Neutrophil (primary cell): ENCODE results near the gene CAPN2.

Source experiments
- H3K27ac ChIP-seq: fragments of 200-600 bp; sonication (generic); 2 replicates; pipeline ENCODE4 v1.5.1; 2016; ENCODE audit warnings: mild to moderate bottlenecking, moderate library complexity
- H3K27me3 ChIP-seq: fragments of 200-600 bp; sonication (generic); 2 replicates; pipeline ENCODE4 v1.6.0; 2016; ENCODE audit warnings: mild to moderate bottlenecking
- H3K36me3 ChIP-seq: fragments of 200-600 bp; sonication (generic); 2 replicates; pipeline ENCODE4 v1.5.1; 2017
- H3K4me1 ChIP-seq, 2 experiments: fragments of 200-600 bp in 1 of 2; sonication (generic) in 1 of 2; 1 replicate in 1 of 2; 2 replicates in 1 of 2; pipeline versions ENCODE4 v1.5.1 to v1.6.1; 2013 to 2016; ENCODE audit warnings: low read depth in 1 of 2, low read length in 1 of 2, mild to moderate bottlenecking in 1 of 2, moderate library complexity in 1 of 2; ENCODE audit not compliant: control insufficient read depth in 1 of 2, insufficient read depth in 1 of 2
- H3K4me3 ChIP-seq, 2 experiments: fragments of 200-600 bp in 1 of 2; sonication (generic) in 1 of 2; 1 replicate in 1 of 2; 2 replicates in 1 of 2; pipeline ENCODE4 v1.5.1; 2013 to 2016; ENCODE audit warnings: low read depth in 1 of 2, low read length in 1 of 2, mild to moderate bottlenecking in 1 of 2, moderate library complexity in 1 of 2
- H3K9me3 ChIP-seq: fragments of 200-600 bp; sonication (generic); 2 replicates; pipeline ENCODE4 v1.5.1; 2016
- CTCF ChIP-seq: fragments of 200-600 bp; sonication (generic); IDR thresholded peaks from 2 replicates; pipeline ENCODE4 v1.5.1; 2016; ENCODE audit warnings: antibody characterized with exemption

CAPN2 gene

GRCh38 chr1:223695941-223696340 is 16.4 kb upstream of the CAPN2 start:
- Histone ChIP-seq H3K4me3 (no peak overlapping the region), H3K36me3 (no peaks in the 10 kb centered on the region), H3K9me3 (no peaks in the 10 kb centered on the region), H3K27ac (no peak overlapping the region), H3K4me1 (peaks cover 0 to 3% of the 10 kb centered on the region in 2 experiments), H3K27me3 (no peaks in the 10 kb centered on the region)
- TF ChIP-seq CTCF = no peak

GRCh38 chr1:223700388-223700918 is 11.9 kb upstream of the CAPN2 start:
- Histone ChIP-seq H3K4me1 (peaks cover 0 to 3% of the 10 kb centered on the region in 2 experiments), H3K27me3 (peaks cover 8% of the 10 kb centered on the region), H3K27ac (no peak overlapping the region), H3K36me3 (no peaks in the 10 kb centered on the region), H3K9me3 (no peaks in the 10 kb centered on the region), H3K4me3 (no peak overlapping the region)
- no peak for TF ChIP-seq CTCF

- Histone ChIP-seq H3K9me3 (no peaks in the 10 kb centered on the region), H3K27ac (no peak overlapping the region), H3K4me1 (peaks cover 0 to 3% of the 10 kb centered on the region in 2 experiments), H3K4me3 (no peak overlapping the region), H3K27me3 (peaks cover 10% of the 10 kb centered on the region), H3K36me3 (no peaks in the 10 kb centered on the region)
- no peak for TF ChIP-seq CTCF
Measured at GRCh38 chr1:223700942-223701637, 11.2 kb upstream of the CAPN2 start.

GRCh38 chr1:223702735-223703667 is 9.3 kb upstream of the CAPN2 start:
- no peak overlapping the region for H3K4me3 ChIP-seq
- no peaks in the 10 kb centered on the region for H3K36me3 ChIP-seq
- no peak overlapping the region for H3K27ac ChIP-seq

GRCh38 chr1:223703668-223704013 is 8.7 kb upstream of the CAPN2 start:
- H3K27me3 ChIP-seq = peaks cover 13% of the 10 kb centered on the region
- H3K4me3 ChIP-seq = no peak overlapping the region
- TF ChIP-seq CTCF = no peak
- H3K4me1 ChIP-seq = no peaks in the 10 kb centered on the region
- no peak overlapping the region for H3K27ac ChIP-seq
- no peaks in the 10 kb centered on the region for H3K9me3 ChIP-seq
- H3K36me3 ChIP-seq = no peaks in the 10 kb centered on the region

More at GRCh38 chr1:223702735-223703667, 9.3 kb upstream of the CAPN2 start:
- Histone ChIP-seq H3K4me1 (peaks cover 0 to 3% of the 10 kb centered on the region in 2 experiments), H3K9me3 (no peaks in the 10 kb centered on the region), H3K27me3 (peaks cover 13% of the 10 kb centered on the region)
- no peak for TF ChIP-seq CTCF
